A549 (cell line): ENCODE measurements around the gene RXFP1.

Experiments
- CBX8 ChIP-seq: fragments of 200-600 bp; sonication (generic); IDR thresholded peaks from 2 replicates; pipeline ENCODE4 v1.6.1; 2016
- CEBPB ChIP-seq, 2 experiments: fragments of >200 bp in 1 of 2; sonication (Bioruptor Twin) in 1 of 2; formaldehyde crosslinking in 1 of 2; IDR thresholded peaks; 2 replicates each; pipeline ENCODE4 v1.6.1; 2012 to 2016
- HOXB13 ChIP-seq: fragments of 250-450 bp; sonication (Bioruptor Pico); IDR thresholded peaks from 2 replicates; pipeline ENCODE4 v1.5.0; 2020; ENCODE audit warnings: low read depth, mild to moderate bottlenecking, moderate library complexity
- JUN ChIP-seq, 2 experiments: fragments of >200 bp; sonication (Bioruptor Twin); formaldehyde crosslinking; IDR thresholded peaks; 2 replicates in 1 of 2; 3 replicates in 1 of 2; pipeline ENCODE4 v1.6.1; 2016 to 2017
- MAFK ChIP-seq: fragments of 450-650 bp; IDR thresholded peaks from 2 replicates; pipeline ENCODE4 v1.6.1; 2014; ENCODE audit not compliant: partially characterized antibody
- PHF8 ChIP-seq: fragments of 200-600 bp; sonication (generic); IDR thresholded peaks from 2 replicates; pipeline ENCODE4 v1.6.1; 2016; ENCODE audit warnings: low read depth, mild to moderate bottlenecking, antibody characterized with exemption, moderate library complexity, borderline replicate concordance
- POLR2A ChIP-seq: IDR thresholded peaks from 2 replicates; pipeline ENCODE4 v1.6.1; 2012; ENCODE audit warnings: mild to moderate bottlenecking, low read length
- SMC3 ChIP-seq: fragments of >200 bp; sonication (Bioruptor Twin); formaldehyde crosslinking; IDR thresholded peaks from 3 replicates; pipeline ENCODE4 v1.6.1; 2018; ENCODE audit warnings: inconsistent platforms
- ZSCAN20 ChIP-seq: fragments of 250-450 bp; sonication (Bioruptor Pico); IDR thresholded peaks from 2 replicates; pipeline ENCODE4 v1.8.0; 2022; ENCODE audit warnings: mild to moderate bottlenecking, moderate library complexity
- TF ChIP-seq, protein P1 (sequence below): IDR thresholded peaks from 2 replicates; pipeline ENCODE4 v1.6.1; 2012
- TF ChIP-seq, protein P2 (sequence below): fragments of >200 bp; sonication (Bioruptor Twin); formaldehyde crosslinking; IDR thresholded peaks from 3 replicates; pipeline ENCODE4 v1.5.1; 2016
- TF ChIP-seq, protein P3 (sequence below): fragments of 200-600 bp; sonication (generic); IDR thresholded peaks from 2 replicates; pipeline ENCODE4 v1.6.1; 2016; ENCODE audit warnings: antibody characterized with exemption, mild to moderate bottlenecking, moderate library complexity

DNA sequence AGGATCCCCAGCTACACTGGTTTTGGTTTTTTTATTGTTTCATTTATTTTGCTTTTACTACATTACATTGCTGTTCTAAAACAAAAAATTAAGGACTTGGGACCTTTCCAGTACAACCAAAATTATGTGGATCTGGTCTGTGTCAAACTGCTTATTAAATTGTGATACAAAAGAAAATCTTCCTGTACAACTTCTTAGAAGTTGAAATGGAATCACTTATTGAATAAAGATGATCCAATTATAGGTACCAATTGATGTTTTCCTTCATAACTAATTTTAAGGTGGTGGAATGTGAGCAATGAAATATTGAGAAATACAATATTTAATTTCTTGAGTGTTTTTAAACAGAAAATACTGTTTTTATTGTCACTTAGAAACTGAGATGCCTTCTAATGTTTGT, 82.7 kb downstream of the RXFP1 start:
- TF ChIP-seq, protein P1, sequence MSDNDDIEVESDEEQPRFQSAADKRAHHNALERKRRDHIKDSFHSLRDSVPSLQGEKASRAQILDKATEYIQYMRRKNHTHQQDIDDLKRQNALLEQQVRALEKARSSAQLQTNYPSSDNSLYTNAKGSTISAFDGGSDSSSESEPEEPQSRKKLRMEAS = no peak
- TF ChIP-seq, protein P2, sequence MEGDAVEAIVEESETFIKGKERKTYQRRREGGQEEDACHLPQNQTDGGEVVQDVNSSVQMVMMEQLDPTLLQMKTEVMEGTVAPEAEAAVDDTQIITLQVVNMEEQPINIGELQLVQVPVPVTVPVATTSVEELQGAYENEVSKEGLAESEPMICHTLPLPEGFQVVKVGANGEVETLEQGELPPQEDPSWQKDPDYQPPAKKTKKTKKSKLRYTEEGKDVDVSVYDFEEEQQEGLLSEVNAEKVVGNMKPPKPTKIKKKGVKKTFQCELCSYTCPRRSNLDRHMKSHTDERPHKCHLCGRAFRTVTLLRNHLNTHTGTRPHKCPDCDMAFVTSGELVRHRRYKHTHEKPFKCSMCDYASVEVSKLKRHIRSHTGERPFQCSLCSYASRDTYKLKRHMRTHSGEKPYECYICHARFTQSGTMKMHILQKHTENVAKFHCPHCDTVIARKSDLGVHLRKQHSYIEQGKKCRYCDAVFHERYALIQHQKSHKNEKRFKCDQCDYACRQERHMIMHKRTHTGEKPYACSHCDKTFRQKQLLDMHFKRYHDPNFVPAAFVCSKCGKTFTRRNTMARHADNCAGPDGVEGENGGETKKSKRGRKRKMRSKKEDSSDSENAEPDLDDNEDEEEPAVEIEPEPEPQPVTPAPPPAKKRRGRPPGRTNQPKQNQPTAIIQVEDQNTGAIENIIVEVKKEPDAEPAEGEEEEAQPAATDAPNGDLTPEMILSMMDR = no peak
- no peak for TF ChIP-seq ZSCAN20 (CRISPR knock-in tag)
- TF ChIP-seq HOXB13 = no peak
- TF ChIP-seq MAFK = no peak
- TF ChIP-seq, protein P3, sequence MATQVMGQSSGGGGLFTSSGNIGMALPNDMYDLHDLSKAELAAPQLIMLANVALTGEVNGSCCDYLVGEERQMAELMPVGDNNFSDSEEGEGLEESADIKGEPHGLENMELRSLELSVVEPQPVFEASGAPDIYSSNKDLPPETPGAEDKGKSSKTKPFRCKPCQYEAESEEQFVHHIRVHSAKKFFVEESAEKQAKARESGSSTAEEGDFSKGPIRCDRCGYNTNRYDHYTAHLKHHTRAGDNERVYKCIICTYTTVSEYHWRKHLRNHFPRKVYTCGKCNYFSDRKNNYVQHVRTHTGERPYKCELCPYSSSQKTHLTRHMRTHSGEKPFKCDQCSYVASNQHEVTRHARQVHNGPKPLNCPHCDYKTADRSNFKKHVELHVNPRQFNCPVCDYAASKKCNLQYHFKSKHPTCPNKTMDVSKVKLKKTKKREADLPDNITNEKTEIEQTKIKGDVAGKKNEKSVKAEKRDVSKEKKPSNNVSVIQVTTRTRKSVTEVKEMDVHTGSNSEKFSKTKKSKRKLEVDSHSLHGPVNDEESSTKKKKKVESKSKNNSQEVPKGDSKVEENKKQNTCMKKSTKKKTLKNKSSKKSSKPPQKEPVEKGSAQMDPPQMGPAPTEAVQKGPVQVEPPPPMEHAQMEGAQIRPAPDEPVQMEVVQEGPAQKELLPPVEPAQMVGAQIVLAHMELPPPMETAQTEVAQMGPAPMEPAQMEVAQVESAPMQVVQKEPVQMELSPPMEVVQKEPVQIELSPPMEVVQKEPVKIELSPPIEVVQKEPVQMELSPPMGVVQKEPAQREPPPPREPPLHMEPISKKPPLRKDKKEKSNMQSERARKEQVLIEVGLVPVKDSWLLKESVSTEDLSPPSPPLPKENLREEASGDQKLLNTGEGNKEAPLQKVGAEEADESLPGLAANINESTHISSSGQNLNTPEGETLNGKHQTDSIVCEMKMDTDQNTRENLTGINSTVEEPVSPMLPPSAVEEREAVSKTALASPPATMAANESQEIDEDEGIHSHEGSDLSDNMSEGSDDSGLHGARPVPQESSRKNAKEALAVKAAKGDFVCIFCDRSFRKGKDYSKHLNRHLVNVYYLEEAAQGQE = no peak
- no peak for TF ChIP-seq CEBPB (IDR thresholded peaks at IDR 0.05)
- no peak for TF ChIP-seq SMC3
- no peak for TF ChIP-seq JUN (IDR thresholded peaks at IDR 0.05)
- TF ChIP-seq CBX8 = no peak
- no peak for TF ChIP-seq PHF8
- no peak for TF ChIP-seq POLR2A
